SH-SY5Y (cell line): ENCODE measurements around the gene ALOX12.

Experiments
- GATA2 ChIP-seq: IDR thresholded peaks from 2 replicates; pipeline ENCODE4 v1.6.1; 2011; ENCODE audit warnings: mild to moderate bottlenecking, low read depth, low read length
- GATA3 ChIP-seq: IDR thresholded peaks from 2 replicates; pipeline ENCODE4 v1.6.1; 2011; ENCODE audit warnings: low read depth, mild to moderate bottlenecking, low read length, moderate library complexity

The ALOX12 gene

GRCh38 chr17:7042501-7043181 lies 46.8 kb downstream of the ALOX12 start:
- TF ChIP-seq GATA2: no peak
- TF ChIP-seq GATA3: no peak

- TF ChIP-seq GATA3 (no peak), GATA2 (no peak)
These were observed 47.3 kb downstream of the ALOX12 start for GRCh38 chr17:7043182-7043496.

GRCh38 chr17:7043497-7044198 lies 47.8 kb downstream of the ALOX12 start, which contains the start of gene SLC16A11:
TSS of gene SLC16A11 (minus strand) at chr17:7044092. CDS start at chr17:7043513, 579 bp downstream.
- TF ChIP-seq GATA3 (no peak), GATA2 (no peak)

- no peak for TF ChIP-seq GATA2
- TF ChIP-seq GATA3: no peak
These were observed 49.8 kb downstream of the ALOX12 start for GRCh38 chr17:7045492-7046126.

- TF ChIP-seq GATA3 (no peak), GATA2 (no peak)
These were observed 50.4 kb downstream of the ALOX12 start for GRCh38 chr17:7046127-7046724.

GRCh38 chr17:7047566-7047965 lies 51.7 kb downstream of the ALOX12 start:
- TF ChIP-seq GATA2: no peak
- TF ChIP-seq GATA3: no peak

- TF ChIP-seq GATA3 (no peak), GATA2 (no peak)
These were observed 53.1 kb downstream of the ALOX12 start for GRCh38 chr17:7048968-7049367.

- no peak for TF ChIP-seq GATA3
- no peak for TF ChIP-seq GATA2
These were observed 60.5 kb downstream of the ALOX12 start for GRCh38 chr17:7056386-7056785.

GRCh38 chr17:7058831-7059447 lies 63.1 kb downstream of the ALOX12 start:
- TF ChIP-seq GATA3 (no peak), GATA2 (no peak)
